SW 1271 (cell line): Measurements from ENCODE around the gene MGARP.

Experiments
- DNase-seq, 2 experiments: peaks; one replicate each; lab custom pipeline; 2025; lab: John Stamatoyannopoulos, UW

MGARP gene

GRCh38 chr4:139243448-139244365, 36.3 kb downstream of the MGARP start:
- DNase-seq, result peak in 1 of 2 experiments; percentile 48

- no peak for DNase-seq
Measured at GRCh38 chr4:139242511-139243051, 37.4 kb downstream of the MGARP start.

GRCh38 chr4:139241784-139242151, 38.3 kb downstream of the MGARP start:
- DNase-seq, result no peak

- no peak for DNase-seq
Measured at GRCh38 chr4:139241086-139241783, 38.8 kb downstream of the MGARP start.

- no peak for DNase-seq
Measured at GRCh38 chr4:139239127-139239772, 40.8 kb downstream of the MGARP start.

- no peak for DNase-seq
Measured at GRCh38 chr4:139234253-139234652, 45.8 kb downstream of the MGARP start.

- peak in 1 of 2 experiments; percentile 54 for DNase-seq
Measured at GRCh38 chr4:139229534-139230039, 50.4 kb downstream of the MGARP start.

GRCh38 chr4:139227729-139228404, 52.2 kb downstream of the MGARP start:
- DNase-seq, result no peak

GRCh38 chr4:139223682-139224317, 56.2 kb downstream of the MGARP start:
- DNase-seq, result no peak

GRCh38 chr4:139222215-139222614, 57.8 kb downstream of the MGARP start:
- no peak for DNase-seq

- DNase-seq, result no peak
Measured at GRCh38 chr4:139221687-139222086, 58.3 kb downstream of the MGARP start.

- no peak for DNase-seq
Measured at GRCh38 chr4:139219450-139220055, 60.5 kb downstream of the MGARP start.
